K562 (cell line): ENCODE data around the gene FLRT1. TPM values are rescaled to one million over a fixed set of nuclear protein-coding genes. Genes with fewer than 3 reads are reported as not detected.

Source experiments
- ATAC-seq: fragments of 200-7000 bp; cut with Tn5 transposase; 3 replicates; pipeline ENCODE4 v1.9.1; 2020; ENCODE audit warnings: moderate library complexity
- BruUV-seq: library from RNA; stranded (reverse); fragments of 400-500 nt; replicated peaks from 2 replicates; lab custom pipeline; 2021; lab: Mats Ljungman, UMichigan
- CTCF ChIA-PET: fragments of 300-600 bp; formaldehyde crosslinking; extraction: SDS; loops from one replicate; lab custom pipeline; 2021; ENCODE audit warnings: low intra/inter-chr PET ratio; lab: Yijun Ruan, JAX
- POLR2A ChIA-PET: fragments of 300-600, 350-650 bp; sonication (Branson Sonifier 250); formaldehyde crosslinking; extraction: SDS; loops from one replicate; lab custom pipeline; 2021; ENCODE audit warnings: antibody characterized with exemption, inconsistent platforms; lab: Yijun Ruan, JAX
- DNase-seq, 4 experiments: peaks; one replicate each; pipeline versions ENCODE4 v3.0.0 to v3.0.0-alpha.2; 2011 to 2018; ENCODE audit warnings: low spot score in 3 of 4, mixed read lengths in 3 of 4; ENCODE audit errors: extremely low read depth in 1 of 4
- FAIRE-seq: peaks from 2 replicates; lab custom pipeline; 2011; peaks lifted over from hg19 to GRCh38; lab: Jason Lieb, UNC
- H2AFZ ChIP-seq: 2 replicates; pipeline ENCODE4 v1.6.0; 2011; ENCODE audit warnings: low read depth, low read length, control low read depth, inconsistent platforms
- H3K27ac ChIP-seq: fragments of 200-600 bp; 3 replicates; pipeline ENCODE4 v1.8.0; 2011; ENCODE audit warnings: low read depth, mild to moderate bottlenecking, control low read depth, inconsistent platforms, low read length, moderate library complexity, mixed read lengths; ENCODE audit errors: extremely low read depth
- H3K27me3 ChIP-seq, 2 experiments: fragments of 300-600 bp in 1 of 2; 2 replicates in 1 of 2; 3 replicates in 1 of 2; pipeline versions ENCODE4 v1.6.0 to v1.8.0; 2011; ENCODE audit warnings: inconsistent platforms in 2 of 2, low read length in 2 of 2, mild to moderate bottlenecking in 1 of 2, mixed read lengths in 1 of 2, moderate library complexity in 1 of 2; ENCODE audit not compliant: control insufficient read depth in 2 of 2, insufficient read depth in 2 of 2
- H3K36me3 ChIP-seq: fragments of 300-600 bp; 3 replicates; pipeline ENCODE4 v1.8.0; 2011; ENCODE audit warnings: mild to moderate bottlenecking, low read length, inconsistent platforms; ENCODE audit not compliant: control insufficient read depth, insufficient read depth
- H3K4me1 ChIP-seq, 2 experiments: fragments of 200-600 bp in 1 of 2; replicated peaks in 1 of 2; 2 replicates in 1 of 2; 3 replicates in 1 of 2; pipeline versions ENCODE4 v1.5.1 to v1.8.0; 2011; ENCODE audit warnings: inconsistent platforms in 2 of 2, low read length in 2 of 2, mild to moderate bottlenecking in 1 of 2, mixed read lengths in 1 of 2, moderate library complexity in 1 of 2; ENCODE audit not compliant: control insufficient read depth in 2 of 2, insufficient read depth in 2 of 2
- H3K4me2 ChIP-seq: 2 replicates; pipeline ENCODE4 v1.6.1; 2011; ENCODE audit warnings: low read length, control low read depth, inconsistent platforms, mixed read lengths; ENCODE audit not compliant: insufficient read depth
- H3K4me3 ChIP-seq: fragments of 200-600 bp; sonication (generic), shearing (Covaris generic); 2 replicates; pipeline ENCODE4 v1.5.1; 2016; ENCODE audit warnings: control low read depth, inconsistent platforms
- H3K79me2 ChIP-seq: fragments of 200-600 bp; 3 replicates; pipeline ENCODE4 v1.8.0; 2011; ENCODE audit warnings: low read length, inconsistent platforms; ENCODE audit not compliant: control insufficient read depth, insufficient read depth
- H3K9ac ChIP-seq, 2 experiments: 2 replicates each; pipeline versions ENCODE4 v1.6.0 to v1.6.1; 2011; ENCODE audit warnings: low read depth in 2 of 2, low read length in 2 of 2, control low read depth in 1 of 2, inconsistent platforms in 1 of 2, mild to moderate bottlenecking in 1 of 2, mixed read lengths in 1 of 2; ENCODE audit not compliant: insufficient read depth in 1 of 2
- H3K9me1 ChIP-seq: one replicate; pipeline ENCODE4 v1.6.0; 2011; ENCODE audit warnings: inconsistent platforms, mild to moderate bottlenecking, low read length, moderate library complexity; ENCODE audit not compliant: control insufficient read depth, insufficient read depth
- H3K9me3 ChIP-seq: replicated peaks from 2 replicates; pipeline ENCODE4 v1.5.1; 2011; ENCODE audit warnings: low read depth, low read length, inconsistent platforms; ENCODE audit not compliant: control insufficient read depth, insufficient read depth
- H4K20me1 ChIP-seq: replicated peaks from 2 replicates; pipeline ENCODE4 v1.6.1; 2011; ENCODE audit warnings: low read length, inconsistent platforms, mixed read lengths; ENCODE audit not compliant: control insufficient read depth, insufficient read depth
- CBFA2T3 ChIP-seq: fragments of 450-650 bp; IDR thresholded peaks from 2 replicates; pipeline ENCODE4 v1.6.1; 2017
- COPS2 ChIP-seq: fragments of 450-650 bp; conservative IDR thresholded peaks from 2 replicates; pipeline ENCODE4 v1.6.1; 2016; ENCODE audit warnings: mild to moderate bottlenecking, moderate library complexity
- KLF10 ChIP-seq: fragments of 250-450 bp; sonication (Bioruptor Pico); IDR thresholded peaks from 2 replicates; pipeline ENCODE4 v1.6.1; 2021; ENCODE audit warnings: matching md5 sums
- SIRT6 ChIP-seq: IDR thresholded peaks from one replicate; pipeline ENCODE4 v1.6.1; 2012; ENCODE audit warnings: low read depth, mild to moderate bottlenecking, control low read depth, inconsistent platforms, low read length, moderate library complexity
- SRSF1 ChIP-seq: fragments of 200-400 bp; formaldehyde crosslinking; IDR thresholded peaks from 2 replicates; pipeline ENCODE4 v1.6.1; 2017; ENCODE audit warnings: mild to moderate bottlenecking, low read depth, low read length, moderate library complexity
- UBTF ChIP-seq, 2 experiments: IDR thresholded peaks; 2 replicates each; pipeline ENCODE4 v1.6.1; 2012; ENCODE audit warnings: improper control_type of control experiment in 2 of 2, low read depth in 2 of 2, low read length in 2 of 2, borderline replicate concordance in 1 of 2
- VEZF1 ChIP-seq: fragments of 200-800 bp; sonication (Bioruptor generic); IDR thresholded peaks from 2 replicates; pipeline ENCODE4 v1.6.1; 2017; ENCODE audit warnings: missing genetic modification characterization, missing compliant biosample characterization
- XRCC5 ChIP-seq: fragments of 200-400 bp; formaldehyde crosslinking; IDR thresholded peaks from 2 replicates; pipeline ENCODE4 v1.6.1; 2017; ENCODE audit warnings: low read depth, mild to moderate bottlenecking, low read length
- ZNF197 ChIP-seq: fragments of 200-800 bp; sonication (Bioruptor generic); IDR thresholded peaks from 2 replicates; pipeline ENCODE4 v1.6.1; 2016; ENCODE audit warnings: low read depth, missing genetic modification characterization, missing compliant biosample characterization
- ZNF232 ChIP-seq: sonication (generic); formaldehyde crosslinking; IDR thresholded peaks from 2 replicates; pipeline ENCODE4 v1.8.0; 2022; ENCODE audit warnings: mild to moderate bottlenecking, missing genetic modification reagents
- WGBS: fragments of 100-300 bp; shearing (Covaris generic); methylation state at CpG from one replicate; pipeline ENCODE4 v1.1.6; 2016; ENCODE audit warnings: low coverage, mixed read lengths; ENCODE audit not compliant: insufficient coverage; ENCODE audit errors: missing lambda C conversion rate; 5-methylcytosine and 5-hydroxymethylcytosine counted together
- in situ Hi-C: fragments of 300-500 bp; cut with MboI; formaldehyde crosslinking; loops from 4 replicates; pipeline ENCODE4 v1.15.0; 2018; ENCODE audit warnings: inconsistent platforms, mixed read lengths
- intact Hi-C: fragments of 100-400 bp; cut with micrococcal nuclease; formaldehyde crosslinking; loops from 2 replicates; pipeline ENCODE4 v1.14.2; 2022
- polyA plus RNA-seq, 8 experiments: library from polyadenylated mRNA; depleted of rRNA in 4 of 8; stranded (reverse) in 5 of 8; unstranded in 3 of 8; fragments of >200 nt; fragmentation: Nextera tagmentation in 2 of 8; fragmentation: Illumina TruSeq in 1 of 8; extraction: Ambion mirVana in 2 of 8; extraction: Trizol in 1 of 8; gene quantifications; 2 replicates each; pipeline versions ENCODE4 v1.2.1 to v1.2.3, GENCODE V29; 2011 to 2014; ENCODE audit warnings: inconsistent platforms in 1 of 8, missing spikeins in 1 of 8
- total RNA-seq, 7 experiments: library from RNA; depleted of rRNA in 6 of 7; stranded (reverse); fragments of >200 nt in 6 of 7; fragmentation: Illumina TruSeq in 2 of 7; extraction: Trizol in 2 of 7; gene quantifications; 2 replicates each; pipeline versions ENCODE4 v1.2.1 to v1.2.3, GENCODE V29; 2011 to 2021; ENCODE audit warnings: low replicate concordance in 1 of 7

Gene FLRT1
- total and polyA plus RNA-seq, 9 of the 15 experiments (the other 6 are each of a cell fraction or from before 2014, with no cell fraction given): not detected

- peak; percentile 31 for ATAC-seq
- intact Hi-C loops: no loop called here
These were observed 7.9 kb upstream of the FLRT1 start for GRCh38 chr11:64027651-64028397.

More at GRCh38 chr11:64027651-64028397, 7.9 kb upstream of the FLRT1 start:
- Histone ChIP-seq H2AFZ (no peak overlapping the region), H3K9ac (peak overlapping the region in 1 of 2 experiments; percentile 40; a peak in 1 of 4 replicates), H3K9me3 (no peaks in the 10 kb centered on the region), H3K4me2 (no peak overlapping the region), H3K79me2 (no peaks in the 10 kb centered on the region), H3K9me1 (no peaks in the 10 kb centered on the region), H3K4me3 (no peak overlapping the region), H3K4me1 (peaks cover 0 to 38% of the 10 kb centered on the region in 2 experiments; a peak in 2 of 5 replicates), H3K27ac (no peak overlapping the region), H3K27me3 (no peaks in the 10 kb centered on the region), H4K20me1 (peaks cover 71% of the 10 kb centered on the region), H3K36me3 (no peaks in the 10 kb centered on the region)
- ChIA-PET CTCF (no interaction called here), POLR2A (interaction anchor here (0.6 to 1.0 kb wide), 2 partner anchors 50 to 733 kb away, joined by 3 read pairs; no protein-coding TSS in a partner anchor)
- peak in 3 of 4 experiments; percentile 37 to 56 (median 38) for DNase-seq
- BruUV-seq: no TSS peak
- TF ChIP-seq ZNF197 (CRISPR knock-in tag): no peak
- no peak for TF ChIP-seq COPS2
- TF ChIP-seq VEZF1 (CRISPR knock-in tag): peak; percentile 38; the same call in 1 of the 2 replicates
- TF ChIP-seq ZNF232 (CRISPR knock-in tag): no peak
- TF ChIP-seq SRSF1: no peak
- no peak for TF ChIP-seq UBTF (IDR thresholded peaks at IDR 0.05; ENCODE audit: borderline replicate concordance in 1 of 2, low read depth in 2 of 2, low read length in 2 of 2)
- no peak for TF ChIP-seq CBFA2T3
- TF ChIP-seq SIRT6: no peak
- 0 out of 2 replicates have a peak, but pooled peaks have one; percentile 26 for TF ChIP-seq XRCC5
- TF ChIP-seq KLF10 (CRISPR knock-in tag): no peak
- in situ Hi-C loops: no loop called here
- peak; percentile 29 for FAIRE-seq
- 45% methylated on average over 19 of the region's 20 CpGs for WGBS
